Neural progenitor cell (in vitro differentiated cells): ENCODE data around the gene FAM168B. TPM values are rescaled to one million over a fixed set of nuclear protein-coding genes. Genes with fewer than 3 reads are reported as not detected.

Experiments
- DNase-seq: peaks from one replicate; pipeline ENCODE4 v3.0.0-alpha.2; 2016; ENCODE audit warnings: low spot score
- H2AFZ ChIP-seq: fragments of 200-600 bp; sonication (generic); replicated peaks from 2 replicates; pipeline ENCODE4 v1.6.1; 2016; ENCODE audit warnings: antibody characterized with exemption
- H3F3A ChIP-seq: fragments of 200-600 bp; sonication (generic); 2 replicates; pipeline ENCODE4 v1.6.1; 2016; ENCODE audit warnings: antibody characterized with exemption, low read depth
- H3K27ac ChIP-seq: fragments of 200-600 bp; sonication (generic); 2 replicates; pipeline ENCODE4 v1.5.1; 2016; ENCODE audit warnings: mild to moderate bottlenecking
- H3K27me3 ChIP-seq: fragments of 200-600 bp; sonication (generic); 2 replicates; pipeline ENCODE4 v1.6.1; 2016; ENCODE audit warnings: mild to moderate bottlenecking, moderate library complexity
- H3K36me3 ChIP-seq: fragments of 200-600 bp; sonication (generic); 2 replicates; pipeline ENCODE4 v1.5.1; 2016
- H3K4me1 ChIP-seq: fragments of 200-600 bp; sonication (generic); 2 replicates; pipeline ENCODE4 v1.6.1; 2016; ENCODE audit warnings: mixed run types
- H3K4me2 ChIP-seq: fragments of 200-600 bp; sonication (generic); 2 replicates; pipeline ENCODE4 v1.6.1; 2016
- H3K4me3 ChIP-seq: fragments of 200-600 bp; sonication (generic); 2 replicates; pipeline ENCODE4 v1.5.1; 2016
- H3K79me2 ChIP-seq: fragments of 200-600 bp; sonication (generic); 2 replicates; pipeline ENCODE4 v1.6.1; 2016; ENCODE audit warnings: low read depth
- H3K9ac ChIP-seq: fragments of 200-600 bp; sonication (generic); 2 replicates; pipeline ENCODE4 v1.6.1; 2016
- H3K9me3 ChIP-seq: fragments of 200-600 bp; sonication (generic); 2 replicates; pipeline ENCODE4 v1.5.1; 2016; ENCODE audit warnings: low read depth
- H4K20me1 ChIP-seq: fragments of 200-600 bp; sonication (generic); 2 replicates; pipeline ENCODE4 v1.6.1; 2016; ENCODE audit warnings: low read depth
- H3K27ac Mint-ChIP-seq: 3 replicates; pipeline ENCODE4 v1.8.0; 2021; ENCODE audit warnings: mixed read lengths
- H3K27me3 Mint-ChIP-seq: 2 replicates; pipeline ENCODE4 v1.8.0; 2022; ENCODE audit warnings: low read depth, mild to moderate bottlenecking, inconsistent platforms, moderate library complexity, mixed read lengths; ENCODE audit not compliant: insufficient read depth
- H3K36me3 Mint-ChIP-seq: 3 replicates; pipeline ENCODE4 v1.8.0; 2021; ENCODE audit warnings: mixed read lengths
- H3K4me1 Mint-ChIP-seq: 3 replicates; pipeline ENCODE4 v1.8.0; 2021; ENCODE audit warnings: mixed read lengths
- H3K4me3 Mint-ChIP-seq: 3 replicates; pipeline ENCODE4 v1.8.0; 2021; ENCODE audit warnings: mild to moderate bottlenecking, moderate library complexity, mixed read lengths
- H3K9me3 Mint-ChIP-seq: 3 replicates; pipeline ENCODE4 v1.8.0; 2020; ENCODE audit warnings: mixed read lengths
- CTCF ChIP-seq: fragments of 200-600 bp; sonication (generic); IDR thresholded peaks from 2 replicates; pipeline ENCODE4 v1.5.1; 2017; ENCODE audit warnings: antibody characterized with exemption, mild to moderate bottlenecking
- EZH2 ChIP-seq: fragments of 200-600 bp; sonication (generic); IDR thresholded peaks from 2 replicates; pipeline ENCODE4 v1.6.1; 2017; ENCODE audit warnings: antibody characterized with exemption, mild to moderate bottlenecking, moderate library complexity
- EZH2phosphoT487 ChIP-seq: fragments of 200-600 bp; sonication (generic); IDR thresholded peaks from 2 replicates; pipeline ENCODE4 v1.6.1; 2017; ENCODE audit warnings: antibody characterized with exemption
- total RNA-seq: library from RNA; depleted of rRNA; stranded (reverse); fragments of >200 nt; gene quantifications from 2 replicates; pipeline ENCODE4 v1.2.3, GENCODE V29; 2015; ENCODE audit warnings: low replicate concordance

Gene FAM168B
- total RNA-seq, 1 donor from 2014 or later, result 63.0 TPM

GRCh38 chr2:131006561-131006960 is 86.7 kb downstream of the FAM168B start:
- peaks cover 17% of the 10 kb centered on the region for H3K4me1 ChIP-seq
- no peak overlapping the region for H3K4me3 Mint-ChIP-seq
- H3K27me3 ChIP-seq, result no peaks in the 10 kb centered on the region
- peaks cover 15% of the 10 kb centered on the region for H3F3A ChIP-seq
- H3K4me1 Mint-ChIP-seq, result peaks cover 5% of the 10 kb centered on the region
- peaks cover 7% of the 10 kb centered on the region for H3K27me3 Mint-ChIP-seq
- H3K9me3 Mint-ChIP-seq, result no peaks in the 10 kb centered on the region
- H3K4me3 ChIP-seq, result no peak overlapping the region
- H4K20me1 ChIP-seq, result no peaks in the 10 kb centered on the region
- no peak overlapping the region for H3K4me2 ChIP-seq
- DNase-seq, result no peak
- no peaks in the 10 kb centered on the region for H3K9me3 ChIP-seq
- H3K27ac Mint-ChIP-seq, result no peak overlapping the region
- TF ChIP-seq EZH2, result no peak
- no peak for TF ChIP-seq CTCF
- no peak for TF ChIP-seq EZH2phosphoT487
- H3K79me2 ChIP-seq, result no peaks in the 10 kb centered on the region
- H3K27ac ChIP-seq, result no peak overlapping the region
- H2AFZ ChIP-seq, result no peak overlapping the region
- no peak overlapping the region for H3K9ac ChIP-seq
- peaks cover 4% of the 10 kb centered on the region for H3K36me3 ChIP-seq
- H3K36me3 Mint-ChIP-seq, result no peaks in the 10 kb centered on the region

- Histone ChIP-seq H3K9me3 (no peaks in the 10 kb centered on the region), H4K20me1 (no peaks in the 10 kb centered on the region), H3K36me3 (peaks cover 4% of the 10 kb centered on the region), H3F3A (peaks cover 13% of the 10 kb centered on the region), H3K79me2 (no peaks in the 10 kb centered on the region), H3K4me1 (peaks cover 10% of the 10 kb centered on the region), H3K4me2 (no peak overlapping the region), H2AFZ (no peak overlapping the region), H3K4me3 (no peak overlapping the region), H3K9ac (no peak overlapping the region), H3K27me3 (no peaks in the 10 kb centered on the region), H3K27ac (no peak overlapping the region)
- TF ChIP-seq EZH2phosphoT487 (no peak), CTCF (no peak), EZH2 (no peak)
- H3K4me3 Mint-ChIP-seq, result no peak overlapping the region
- H3K27me3 Mint-ChIP-seq, result peaks cover 3% of the 10 kb centered on the region
- no peak overlapping the region for H3K27ac Mint-ChIP-seq
- H3K36me3 Mint-ChIP-seq, result no peaks in the 10 kb centered on the region
- DNase-seq, result no peak
- no peaks in the 10 kb centered on the region for H3K4me1 Mint-ChIP-seq
- H3K9me3 Mint-ChIP-seq, result no peaks in the 10 kb centered on the region
Measured at GRCh38 chr2:131005216-131005935, 87.9 kb downstream of the FAM168B start.

- H3K36me3 Mint-ChIP-seq, result no peaks in the 10 kb centered on the region
- no peak for DNase-seq
- H4K20me1 ChIP-seq, result no peaks in the 10 kb centered on the region
- H3K27ac ChIP-seq, result no peak overlapping the region
- H3K36me3 ChIP-seq, result peaks cover 2% of the 10 kb centered on the region
- no peak overlapping the region for H3K4me3 Mint-ChIP-seq
- no peaks in the 10 kb centered on the region for H3K4me1 Mint-ChIP-seq
- H3K9me3 Mint-ChIP-seq, result no peaks in the 10 kb centered on the region
- TF ChIP-seq EZH2phosphoT487 (no peak), EZH2 (no peak), CTCF (no peak)
- H3K9ac ChIP-seq, result no peak overlapping the region
- H3F3A ChIP-seq, result peaks cover 6% of the 10 kb centered on the region
- peaks cover 2% of the 10 kb centered on the region for H3K4me1 ChIP-seq
- H3K4me3 ChIP-seq, result no peak overlapping the region
- H3K27me3 ChIP-seq, result no peaks in the 10 kb centered on the region
- no peak overlapping the region for H3K27ac Mint-ChIP-seq
- H3K27me3 Mint-ChIP-seq, result peaks cover 3% of the 10 kb centered on the region
- H3K79me2 ChIP-seq, result no peaks in the 10 kb centered on the region
- H2AFZ ChIP-seq, result no peak overlapping the region
- no peaks in the 10 kb centered on the region for H3K9me3 ChIP-seq
- no peak overlapping the region for H3K4me2 ChIP-seq
Measured at GRCh38 chr2:131004446-131005209, 88.6 kb downstream of the FAM168B start.
